ENCODE results near the gene CST3.

- TF ChIP-seq TAF1 (IDR thresholded peaks at IDR 0.05; ENCODE audit: borderline replicate concordance, insufficient read depth, low read length) (no peak), REST (IDR thresholded peaks at IDR 0.05; ENCODE audit: insufficient read depth in 1 of 2, low read depth in 2 of 2, low read length in 2 of 2) (no peak), POLR2AphosphoS5 (IDR thresholded peaks at IDR 0.05; ENCODE audit: low read depth, low read length) (no peak), SIN3A (IDR thresholded peaks at IDR 0.05; ENCODE audit: borderline replicate concordance, insufficient read depth, low read length) (no peak)
Observed at GRCh38 chr20:23683807-23684206, 46.1 kb upstream of the CST3 start.

Measured in PFSK-1 (cell line).